NK-92 (cell line): ENCODE data around the gene COA4.

Source experiments
- DNase-seq: peaks from one replicate; lab custom pipeline; 2025; ENCODE audit not compliant: unreplicated experiment; lab: John Stamatoyannopoulos, UW

The COA4 gene

GRCh38 chr11:73866586-73866996 lies 10.1 kb downstream of the COA4 start:
- DNase-seq = no peak

DNA sequence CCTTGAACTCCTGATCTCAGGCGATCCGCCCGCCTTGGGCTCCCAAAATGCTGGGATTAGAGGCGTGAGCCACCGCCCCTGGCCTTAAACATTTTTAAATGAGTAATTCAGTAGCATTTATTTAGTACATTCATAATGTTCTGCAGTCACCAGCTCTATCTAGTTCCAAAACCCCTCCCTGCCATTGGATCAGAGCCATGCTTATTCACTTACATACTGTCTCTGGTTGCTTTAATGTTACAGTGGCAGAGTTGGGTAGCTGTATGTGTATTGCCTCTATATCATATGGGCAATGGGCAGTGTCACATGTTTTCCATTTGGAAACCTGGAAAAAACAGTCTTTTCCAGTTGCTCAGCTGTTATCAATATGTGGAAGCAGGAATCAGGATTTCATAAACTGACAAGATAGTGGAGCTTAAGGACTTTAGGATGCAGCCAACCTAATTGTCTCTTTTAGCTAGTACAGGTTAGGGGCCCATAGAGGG lies 10.5 kb downstream of the COA4 start:
- no peak for DNase-seq

DNA sequence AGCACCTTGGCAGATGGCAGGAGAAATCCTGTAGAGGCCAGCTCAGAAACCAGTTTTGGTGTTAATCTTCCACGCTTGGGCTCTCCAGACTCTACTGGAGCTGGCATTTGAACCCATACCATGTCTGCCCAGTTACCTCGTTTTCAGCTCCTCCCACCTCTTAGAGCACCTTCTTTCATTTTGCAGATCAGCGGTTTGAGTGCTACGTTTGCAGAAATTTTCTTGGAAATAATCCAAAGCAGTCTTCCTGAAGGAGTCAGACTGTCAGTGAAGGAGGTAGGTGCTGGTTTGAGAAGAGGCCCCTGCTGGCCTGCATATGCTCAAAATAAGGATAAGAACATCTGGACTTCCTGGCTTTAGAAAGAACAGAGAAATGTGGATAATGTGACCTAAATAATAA lies 13.7 kb downstream of the COA4 start:
- DNase-seq = no peak

DNA sequence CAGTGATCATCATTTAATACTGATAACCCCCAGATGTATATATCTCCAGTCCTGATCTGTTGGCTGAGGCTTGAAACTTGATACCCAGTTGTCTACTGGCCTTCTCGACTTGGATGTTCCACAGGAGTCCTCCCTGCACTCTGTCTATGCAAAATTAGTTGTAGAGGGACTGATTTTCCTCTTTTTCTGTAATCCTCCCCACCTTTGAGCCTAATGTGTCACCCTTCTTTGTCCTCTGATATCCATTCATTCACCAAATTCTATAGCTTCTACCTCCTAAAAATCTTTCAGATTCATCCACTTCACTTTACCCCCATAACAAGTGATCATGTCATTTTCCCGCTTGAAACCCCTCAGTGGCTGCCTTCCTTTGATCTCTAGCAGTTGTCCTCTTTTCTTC lies 16.4 kb downstream of the COA4 start:
- no peak for DNase-seq

DNA sequence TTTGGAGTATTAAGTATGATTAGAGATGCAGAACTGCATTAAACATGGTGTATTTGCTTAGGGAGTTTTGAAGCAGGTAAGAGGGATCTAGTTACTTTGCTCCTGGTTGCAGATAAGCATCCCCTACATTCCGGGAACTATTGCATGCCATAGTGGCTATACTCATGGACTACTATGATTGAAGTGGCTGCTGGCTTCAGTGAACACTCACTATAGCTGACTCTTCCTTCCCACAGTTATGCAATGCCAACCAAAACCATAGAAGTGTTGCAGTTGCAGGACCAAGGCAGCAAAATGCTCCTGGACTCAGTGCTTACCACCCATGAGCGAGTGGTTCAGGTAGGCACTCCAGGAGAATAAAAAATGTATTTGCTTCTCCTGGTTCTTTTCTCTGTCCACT lies 17.0 kb downstream of the COA4 start:
- no peak for DNase-seq

- no peak for DNase-seq
These were observed 20.5 kb downstream of the COA4 start for GRCh38 chr11:73856031-73856567.

- DNase-seq = no peak
These were observed 22.0 kb downstream of the COA4 start for GRCh38 chr11:73854680-73855079.

DNA sequence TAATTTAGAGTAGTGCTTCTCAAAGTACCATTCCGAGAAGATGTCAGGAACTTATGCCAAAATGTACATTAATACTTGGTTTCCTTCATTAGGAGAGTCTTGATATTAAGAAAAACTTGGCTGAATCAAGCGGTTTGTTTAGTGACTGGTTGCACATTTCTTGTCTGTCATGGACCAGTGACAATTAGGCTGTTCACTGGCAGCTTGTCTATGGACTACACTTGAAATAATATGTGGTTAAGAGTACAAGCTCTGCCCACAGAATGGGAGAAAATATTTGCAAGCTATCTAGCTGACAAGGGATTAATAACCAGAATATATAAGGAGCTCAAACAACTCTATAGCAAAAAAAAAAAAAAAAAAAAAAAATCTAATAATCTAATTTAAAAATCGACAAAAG lies 24.6 kb downstream of the COA4 start:
- DNase-seq = no peak

- DNase-seq = no peak
These were observed 25.4 kb downstream of the COA4 start for GRCh38 chr11:73851046-73851764.

DNA sequence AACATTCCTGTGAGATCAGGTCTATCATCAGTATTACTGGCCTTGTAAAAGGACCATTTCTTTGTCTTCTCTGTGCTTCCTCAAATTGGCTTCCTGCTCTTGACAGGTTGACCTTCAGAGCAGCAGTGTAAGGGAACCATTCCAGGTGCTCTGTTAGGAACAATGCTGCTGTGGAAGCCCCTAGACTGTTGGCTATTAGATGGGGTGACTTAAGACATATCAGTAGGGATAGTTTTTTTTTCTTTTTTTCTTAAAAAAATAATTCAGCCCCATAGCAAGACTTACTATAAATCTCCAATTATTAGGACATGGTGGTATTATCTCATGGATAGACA lies 37.6 kb downstream of the COA4 start:
- no peak for DNase-seq

GRCh38 chr11:73838443-73839122 lies 38.1 kb downstream of the COA4 start:
- DNase-seq = no peak

DNA sequence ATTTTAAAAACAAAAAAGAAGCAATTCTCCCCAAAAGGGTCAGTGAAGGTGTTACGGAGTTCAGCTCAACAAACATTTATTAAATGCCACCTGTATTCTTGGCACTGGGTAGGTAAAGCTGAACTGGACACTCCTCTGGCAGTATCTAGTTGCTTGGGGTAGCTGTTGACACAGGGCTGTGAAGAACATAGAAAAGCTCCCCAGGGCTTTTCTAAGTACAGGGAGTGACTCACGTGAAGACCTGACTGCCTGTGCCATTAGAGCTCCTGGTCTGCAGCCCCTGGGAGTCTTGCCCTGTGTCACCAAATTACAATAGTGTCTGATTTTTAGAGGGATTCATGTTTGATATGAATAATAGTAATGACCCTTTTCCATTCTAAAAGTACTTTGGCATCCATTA lies 43.6 kb downstream of the COA4 start:
- DNase-seq = no peak

DNA sequence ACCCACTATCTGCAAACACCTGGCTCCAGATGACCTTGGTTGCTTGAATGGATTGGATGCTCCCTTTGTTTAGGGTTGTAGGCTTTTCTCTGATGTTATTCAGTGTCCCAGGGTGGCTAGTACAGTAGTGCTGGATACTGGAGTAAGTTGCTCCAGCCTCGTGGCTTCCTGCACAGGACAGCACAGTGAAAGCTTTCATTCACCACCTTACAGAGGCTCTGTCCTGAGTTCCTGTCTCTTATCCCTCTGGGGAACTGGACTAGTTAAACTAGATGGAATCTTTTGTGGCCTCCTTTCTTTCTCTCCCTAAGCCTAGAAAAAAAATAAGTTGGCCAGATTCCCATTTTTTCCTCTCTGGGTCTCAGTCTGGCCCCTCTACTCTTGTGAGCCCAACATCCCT lies 46.4 kb downstream of the COA4 start:
- no peak for DNase-seq
